Prostate gland (tissue), 2 donors: ENCODE data around the gene QSER1. TPM values are rescaled to one million over a fixed set of nuclear protein-coding genes. Genes with fewer than 3 reads are reported as not detected.
"Not testable (repeated sequence)": the region's sequence is repeated elsewhere in the genome, so short reads cannot be mapped to it uniquely, and the experiment has no call there.

Experiments used
- DNase-seq: peaks from one replicate; pipeline ENCODE4 v3.0.0-alpha.2; 2019; ENCODE audit warnings: low spot score
- H3K27ac ChIP-seq, 2 donors: fragments of 200-600 bp; sonication (generic); 2 replicates each; pipeline ENCODE4 v1.5.1; 2017 to 2019
- H3K27me3 ChIP-seq: fragments of 200-600 bp; sonication (generic); replicated peaks from 2 replicates; pipeline ENCODE4 v1.5.1; 2019; ENCODE audit not compliant: insufficient read depth
- H3K36me3 ChIP-seq, 2 donors: fragments of 200-600 bp; sonication (generic); 1 replicate in 1 of 2; 2 replicates in 1 of 2; pipeline versions ENCODE4 v1.5.1 to v1.8.1; 2017 to 2019
- H3K4me1 ChIP-seq: fragments of 200-600 bp; sonication (generic); replicated peaks from 2 replicates; pipeline ENCODE4 v1.5.1; 2019
- H3K4me3 ChIP-seq, 2 donors: fragments of 200-600 bp; sonication (generic); 2 replicates each; pipeline ENCODE4 v1.5.1; 2017 to 2019
- H3K9me3 ChIP-seq: fragments of 200-600 bp; sonication (generic); 2 replicates; pipeline ENCODE4 v1.5.1; 2017
- CTCF ChIP-seq, 4 experiments: fragments of 200-600 bp in 2 of 4; fragments of 450-650 bp in 2 of 4; sonication (generic) in 2 of 4; IDR thresholded peaks; 1 replicate in 3 of 4; 2 replicates in 1 of 4; pipeline ENCODE4 v1.5.1; 2016 to 2019; ENCODE audit warnings: antibody characterized with exemption in 4 of 4, mild to moderate bottlenecking in 2 of 4, moderate library complexity in 2 of 4
- POLR2A ChIP-seq: fragments of 450-650 bp; IDR thresholded peaks from one replicate; pipeline ENCODE4 v1.6.1; 2016; ENCODE audit warnings: antibody characterized with exemption, mild to moderate bottlenecking
- POLR2AphosphoS5 ChIP-seq: sonication (generic); formaldehyde crosslinking; IDR thresholded peaks from one replicate; pipeline ENCODE4 v1.6.1; 2017; ENCODE audit warnings: antibody characterized with exemption
- WGBS: methylation state at CpG from one replicate; pipeline ENCODE4 v1.1.5; 2018; 5-methylcytosine and 5-hydroxymethylcytosine counted together
- intact Hi-C: fragments of 100-400 bp; cut with DNase I; formaldehyde crosslinking; loops from one replicate; pipeline ENCODE4 v1.14.2; 2022
- total RNA-seq, 2 donors: library from RNA; depleted of rRNA; stranded (reverse); fragments of >200 nt; gene quantifications; one replicate each; pipeline ENCODE4 v1.1.0, GENCODE V29; 2016

The QSER1 gene
- total RNA-seq, 2 donors from 2014 or later, result 15.8 to 25.5 TPM

- no peaks in the 10 kb centered on the region for H3K4me1 ChIP-seq
- DNase-seq, result no peak
- H3K36me3 ChIP-seq, result no peaks in the 10 kb centered on the region
- 65% methylated on average over 4 of the region's 4 CpGs for WGBS
- H3K27me3 ChIP-seq, result no peaks in the 10 kb centered on the region
- TF ChIP-seq CTCF (IDR thresholded peaks at IDR 0.05), result no peak
- TF ChIP-seq POLR2AphosphoS5, result no peak
- no peak for TF ChIP-seq POLR2A
- intact Hi-C loops, result no loop called here
- no peak overlapping the region for H3K27ac ChIP-seq
- H3K9me3 ChIP-seq, result no peaks in the 10 kb centered on the region
- no peak overlapping the region for H3K4me3 ChIP-seq
Observed at GRCh38 chr11:32852207-32852606, 40.4 kb upstream of the QSER1 start.

GRCh38 chr11:32855601-32856000, 37.0 kb upstream of the QSER1 start:
- TF ChIP-seq POLR2AphosphoS5 (no peak), CTCF (IDR thresholded peaks at IDR 0.05) (no peak), POLR2A (no peak)
- H3K9me3 ChIP-seq, result no peaks in the 10 kb centered on the region
- no peaks in the 10 kb centered on the region for H3K4me1 ChIP-seq
- no peaks in the 10 kb centered on the region for H3K36me3 ChIP-seq
- intact Hi-C loops, result no loop called here
- DNase-seq, result no peak
- WGBS, result 36% methylated on average over 2 of the region's 2 CpGs
- no peak overlapping the region for H3K4me3 ChIP-seq
- no peaks in the 10 kb centered on the region for H3K27me3 ChIP-seq
- H3K27ac ChIP-seq, result no peak overlapping the region

- WGBS, result 83% methylated on average over 1 of the region's 1 CpG
- no peak for TF ChIP-seq POLR2A
- TF ChIP-seq POLR2AphosphoS5, result no peak
Observed at GRCh38 chr11:32858731-32859130, 33.9 kb upstream of the QSER1 start.

GRCh38 chr11:32861850-32862577, 30.6 kb upstream of the QSER1 start:
- Histone ChIP-seq H3K9me3 (no peaks in the 10 kb centered on the region), H3K27ac (no peak overlapping the region), H3K4me3 (no peak overlapping the region), H3K4me1 (no peaks in the 10 kb centered on the region), H3K36me3 (no peaks in the 10 kb centered on the region), H3K27me3 (no peaks in the 10 kb centered on the region)
- TF ChIP-seq CTCF (IDR thresholded peaks at IDR 0.05) (no peak), POLR2A (no peak), POLR2AphosphoS5 (no peak)
- intact Hi-C loops, result no loop called here
- 76% methylated on average over 3 of the region's 3 CpGs for WGBS
- DNase-seq, result no peak

More at GRCh38 chr11:32858731-32859130, 33.9 kb upstream of the QSER1 start:
- no peaks in the 10 kb centered on the region for H3K27me3 ChIP-seq
- no peaks in the 10 kb centered on the region for H3K9me3 ChIP-seq
- no peak overlapping the region for H3K4me3 ChIP-seq
- H3K4me1 ChIP-seq, result no peaks in the 10 kb centered on the region
- DNase-seq, result no peak
- H3K36me3 ChIP-seq, result no peaks in the 10 kb centered on the region
- no peak overlapping the region for H3K27ac ChIP-seq
- intact Hi-C loops, result no loop called here

GRCh38 chr11:32864555-32864954, 28.1 kb upstream of the QSER1 start:
- no peaks in the 10 kb centered on the region for H3K27me3 ChIP-seq
- DNase-seq, result no peak
- no peaks in the 10 kb centered on the region for H3K36me3 ChIP-seq
- H3K9me3 ChIP-seq, result no peaks in the 10 kb centered on the region
- no peak overlapping the region for H3K4me3 ChIP-seq
- H3K4me1 ChIP-seq, result no peaks in the 10 kb centered on the region
- no peak overlapping the region for H3K27ac ChIP-seq
- intact Hi-C loops, result no loop called here
- TF ChIP-seq POLR2AphosphoS5, result no peak
- no peak for TF ChIP-seq POLR2A
- TF ChIP-seq CTCF (IDR thresholded peaks at IDR 0.05), result no peak

GRCh38 chr11:32868752-32869151, 23.9 kb upstream of the QSER1 start:
- intact Hi-C loops, H3K27ac ChIP-seq, H3K4me3 ChIP-seq, H3K27me3 ChIP-seq, H3K4me1 ChIP-seq, H3K9me3 ChIP-seq, DNase-seq, H3K36me3 ChIP-seq: not testable (repeated sequence)
- WGBS, result 69% methylated on average over 4 of the region's 4 CpGs
